IPS-18c (cell line): ENCODE data around the gene CROCC2.

Experiments
- H3K4me3 ChIP-seq: 2 replicates; pipeline ENCODE4 v1.7.0; 2013; ENCODE audit warnings: low read depth, mild to moderate bottlenecking, low read length, moderate library complexity; ENCODE audit not compliant: insufficient read depth
- H3K9me3 ChIP-seq: one replicate; pipeline ENCODE4 v1.6.1; 2013; ENCODE audit warnings: mild to moderate bottlenecking, low read length, moderate library complexity; ENCODE audit not compliant: control insufficient read depth, insufficient read depth

Gene CROCC2

DNA sequence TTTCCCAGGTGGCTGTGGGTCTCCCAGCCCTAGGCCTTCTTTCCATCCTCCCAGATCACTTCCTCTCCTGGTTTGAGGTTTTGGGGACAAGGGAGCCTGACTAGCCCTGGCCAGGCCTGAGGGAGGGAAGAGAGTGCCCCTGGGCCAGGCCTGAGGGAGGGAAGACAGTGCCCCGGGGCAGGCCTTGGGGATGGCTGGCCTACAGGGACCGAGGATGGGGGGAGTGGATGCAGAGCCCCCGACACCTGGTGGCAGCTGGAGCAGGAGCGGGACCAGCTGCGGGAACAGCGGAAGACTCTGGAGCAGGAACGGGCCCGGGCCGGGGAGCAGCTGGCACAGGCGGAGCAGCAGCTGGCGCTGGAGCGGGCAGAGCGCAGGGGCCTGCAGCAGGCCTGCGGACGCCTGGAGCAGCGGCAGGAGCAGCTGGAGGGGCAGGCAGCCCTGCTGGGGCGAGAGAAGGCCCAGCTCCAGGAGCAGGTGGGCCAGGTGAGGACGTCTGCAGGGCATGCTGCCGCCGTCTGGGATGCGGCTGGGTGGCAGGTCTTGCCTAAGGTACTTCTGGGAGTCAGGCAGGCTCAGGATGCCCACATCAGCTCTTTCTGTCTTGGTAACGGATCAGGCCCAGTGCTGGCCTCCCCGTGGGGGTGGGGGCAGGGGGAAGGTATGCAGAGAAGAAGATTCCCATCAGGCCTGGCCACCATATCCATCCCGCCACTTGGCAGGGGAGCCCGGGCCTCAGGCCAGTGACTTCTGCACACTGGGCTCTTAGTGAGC, 29.2 kb downstream of the CROCC2 start:
- H3K4me3 ChIP-seq = no peak overlapping the region
- H3K9me3 ChIP-seq = peaks cover 3% of the 10 kb centered on the region

DNA sequence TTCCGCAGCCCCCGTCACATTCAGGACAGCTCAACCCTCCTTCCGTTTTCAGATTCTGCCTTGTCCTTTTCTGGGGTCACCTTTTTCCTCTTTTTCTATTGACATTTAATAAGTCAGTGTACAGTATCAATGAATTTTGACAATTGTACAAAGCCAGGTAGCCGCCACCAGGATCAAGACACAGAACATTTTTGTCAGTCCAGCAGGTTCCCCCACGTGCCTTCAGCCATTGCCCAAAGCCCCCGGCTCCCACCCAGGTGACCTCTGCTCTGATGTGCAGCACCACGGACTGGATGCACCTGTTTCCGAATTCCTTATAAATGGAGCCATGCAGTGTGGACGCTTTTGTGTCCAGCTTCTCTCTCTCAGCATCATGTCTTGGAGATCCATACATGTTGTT, 30.0 kb downstream of the CROCC2 start:
- Histone ChIP-seq H3K4me3 (no peak overlapping the region), H3K9me3 (peaks cover 3% of the 10 kb centered on the region)

DNA sequence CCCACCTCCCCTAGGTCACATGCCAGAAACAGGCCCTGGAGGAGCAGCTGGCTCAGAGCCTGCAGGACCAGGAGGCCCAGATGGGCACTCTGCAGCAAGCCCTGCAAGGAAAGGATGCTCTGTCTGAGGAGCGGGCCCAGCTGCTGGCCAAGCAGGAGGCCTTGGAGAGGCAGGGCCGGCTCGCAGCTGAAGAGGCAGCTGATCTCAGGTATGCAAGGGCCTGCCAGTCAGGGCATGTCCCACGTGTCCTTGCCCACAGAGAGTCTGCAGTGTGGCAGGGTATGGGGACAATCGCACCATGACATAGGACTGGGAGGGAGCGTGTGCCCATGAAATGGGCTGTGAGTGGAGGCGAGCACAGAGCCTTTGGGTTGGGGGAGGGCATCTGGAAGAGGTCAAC, 39.9 kb downstream of the CROCC2 start:
- Histone ChIP-seq H3K4me3 (no peak overlapping the region), H3K9me3 (no peaks in the 10 kb centered on the region)

DNA sequence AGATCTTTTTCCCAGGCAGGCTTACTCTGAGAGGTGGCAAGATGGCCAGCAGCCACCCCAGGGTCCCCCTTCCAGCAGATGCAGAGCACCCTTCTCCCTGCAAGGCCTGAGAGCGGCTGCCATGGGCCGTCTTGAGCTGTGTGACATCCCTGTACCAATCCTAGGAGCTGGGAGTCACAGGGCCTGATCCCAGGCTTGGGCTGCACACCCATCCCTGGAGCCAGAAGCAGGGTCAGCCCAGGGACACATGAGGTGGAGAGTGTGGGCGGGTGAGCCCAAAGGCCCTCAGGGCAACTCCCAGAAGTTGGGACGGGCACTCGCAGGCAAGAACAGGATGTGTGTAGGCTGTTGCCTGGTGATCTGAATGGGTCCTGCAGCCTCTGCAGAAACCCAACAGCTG, 40.5 kb downstream of the CROCC2 start:
- Histone ChIP-seq H3K9me3 (no peaks in the 10 kb centered on the region), H3K4me3 (no peak overlapping the region)

DNA sequence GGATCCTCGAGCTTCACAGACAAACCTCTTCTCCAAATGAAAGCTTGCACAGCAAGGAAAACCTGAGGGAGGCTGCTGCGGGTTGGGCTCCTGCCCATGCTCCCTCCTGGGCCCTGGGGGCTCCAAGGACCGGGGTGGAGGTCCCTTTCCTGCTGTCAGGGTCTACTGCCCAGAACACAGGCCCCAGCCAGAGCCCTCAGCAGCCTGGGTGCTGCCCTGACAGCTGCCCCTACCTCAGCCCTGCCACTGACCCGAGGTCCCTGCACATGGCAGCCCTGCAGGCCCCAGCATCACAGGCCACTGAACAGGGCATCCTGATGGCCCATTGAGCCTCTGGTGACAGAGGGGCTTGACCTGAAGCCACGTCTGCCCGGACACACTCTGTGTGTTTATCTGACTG, 41.0 kb downstream of the CROCC2 start:
- H3K4me3 ChIP-seq = no peak overlapping the region
- H3K9me3 ChIP-seq = no peaks in the 10 kb centered on the region

DNA sequence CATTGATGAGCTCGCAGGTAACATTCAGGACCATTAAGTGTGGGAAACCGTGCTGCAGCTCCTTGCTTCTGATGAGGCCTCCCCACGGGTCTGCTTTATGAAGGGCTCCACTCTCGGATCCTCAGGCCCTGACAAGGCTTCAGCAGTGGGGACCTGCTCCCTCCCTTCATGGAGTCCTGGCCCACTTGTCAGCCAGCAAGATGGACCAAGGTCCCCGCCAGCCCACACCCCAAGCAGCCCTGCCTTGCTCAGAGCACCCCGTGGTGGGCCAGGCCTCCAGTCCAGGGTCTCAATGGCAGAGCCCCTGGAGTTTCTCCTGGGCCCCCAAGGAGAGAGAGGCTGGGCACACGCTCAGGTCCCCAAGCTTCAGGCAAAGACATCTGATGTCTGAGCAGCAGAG, 41.5 kb downstream of the CROCC2 start:
- H3K9me3 ChIP-seq = no peaks in the 10 kb centered on the region
- H3K4me3 ChIP-seq = no peak overlapping the region

DNA sequence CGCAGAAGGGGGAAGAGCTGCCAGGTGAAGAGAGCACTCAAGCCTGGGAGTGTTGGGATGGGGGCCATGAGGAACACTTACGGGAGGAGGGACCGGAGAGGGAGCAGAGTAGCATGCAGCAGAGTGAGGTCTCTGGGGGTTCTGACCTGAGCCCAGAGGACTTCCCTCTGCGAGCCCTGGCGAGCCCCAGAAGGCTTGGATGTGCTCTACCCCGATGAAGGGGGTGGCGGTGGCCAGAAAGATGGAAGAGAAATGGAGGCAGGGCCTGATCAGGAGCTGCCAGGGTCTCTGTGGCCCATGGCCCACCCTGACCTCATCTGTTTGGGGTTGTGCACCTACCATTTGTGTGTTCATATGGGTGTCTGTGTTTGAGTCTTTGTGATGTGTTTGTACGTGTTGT, 42.0 kb downstream of the CROCC2 start:
- Histone ChIP-seq H3K4me3 (no peak overlapping the region), H3K9me3 (no peaks in the 10 kb centered on the region)

DNA sequence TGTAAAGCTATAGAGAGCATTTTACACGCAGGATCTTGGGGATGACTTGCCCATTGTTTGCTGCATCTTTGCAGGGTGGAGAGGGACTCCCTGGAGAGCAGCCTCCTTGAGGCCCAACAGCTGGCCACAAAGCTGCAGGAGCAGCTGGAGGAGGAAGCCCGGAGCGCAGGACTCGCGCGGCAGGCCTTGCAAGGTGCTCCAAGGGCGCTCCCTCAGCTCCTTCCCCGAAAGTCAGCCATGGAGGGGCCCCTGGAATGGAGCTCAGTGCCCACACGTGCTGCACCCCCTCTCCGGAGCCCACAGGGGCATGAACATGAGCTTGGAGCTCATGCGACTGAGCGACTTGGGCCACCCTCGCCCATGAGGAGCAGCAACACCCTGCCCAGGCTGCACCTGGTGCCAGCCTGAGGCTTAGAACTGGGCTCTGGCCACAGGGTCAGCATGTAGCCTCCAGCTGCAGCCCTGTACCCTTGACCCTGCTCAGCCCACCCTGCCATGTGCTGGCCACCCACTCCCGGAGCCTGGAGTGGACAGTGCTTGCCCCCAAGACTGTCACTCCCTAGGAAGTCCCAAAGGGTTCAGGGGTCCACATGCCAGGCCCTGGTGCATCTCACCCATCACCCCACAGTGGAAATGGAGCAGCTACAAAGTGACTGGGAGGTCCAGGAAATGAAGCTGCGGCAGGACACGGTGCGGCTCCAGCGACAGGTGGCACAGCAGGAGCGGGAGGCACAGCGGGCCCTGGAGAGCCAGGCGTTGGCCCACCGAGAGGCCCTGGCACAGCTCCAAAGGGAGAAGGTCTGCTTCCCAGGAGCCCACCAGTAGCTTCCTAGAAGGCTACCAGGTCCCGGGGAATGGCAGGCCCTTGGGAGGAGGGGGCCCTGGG, 43.0 kb downstream of the CROCC2 start:
- Histone ChIP-seq H3K9me3 (no peaks in the 10 kb centered on the region), H3K4me3 (no peak overlapping the region)

DNA sequence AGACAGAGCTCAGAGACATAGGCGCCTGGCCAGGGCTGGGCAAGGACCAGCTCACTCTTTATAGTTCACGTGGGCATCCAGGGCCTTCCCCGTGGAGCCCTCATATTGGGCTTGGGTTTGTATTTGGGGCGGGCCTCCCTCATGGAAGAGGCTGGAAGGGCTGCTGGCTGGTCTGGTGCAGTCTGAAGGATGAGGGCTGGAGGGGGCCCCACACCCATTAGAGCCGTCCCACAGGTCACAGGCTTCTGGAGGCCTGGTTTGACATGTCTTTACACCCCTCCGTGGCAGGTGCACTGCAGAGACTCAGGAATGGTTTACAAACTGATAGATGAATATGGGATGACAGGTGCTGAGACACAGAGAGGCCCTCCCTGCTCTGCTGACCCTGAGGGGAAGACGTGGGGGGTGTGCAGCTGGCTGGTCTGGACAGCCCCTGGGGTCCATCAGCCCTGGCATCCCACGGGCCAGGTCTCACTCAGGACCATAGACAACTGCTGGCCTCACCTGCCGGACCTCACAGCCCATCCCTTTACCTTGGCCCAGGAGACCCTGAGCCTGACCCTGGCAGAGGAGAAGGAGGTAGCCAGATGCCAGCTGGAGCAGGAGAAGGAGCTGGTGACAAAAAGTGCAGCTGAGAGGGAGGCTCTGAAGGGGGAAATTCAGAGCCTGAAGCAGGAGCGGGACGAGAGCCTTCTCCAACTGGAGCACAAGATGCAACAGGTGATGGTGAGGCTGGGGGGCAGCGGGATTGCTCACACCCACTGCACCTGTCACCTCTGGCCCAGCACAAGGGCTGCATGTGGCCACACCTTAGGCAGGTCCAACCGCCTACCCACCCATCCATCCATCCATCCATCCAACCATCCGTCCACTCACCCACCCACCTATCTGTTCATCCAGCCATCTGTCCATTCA, 43.9 kb downstream of the CROCC2 start:
- no peak overlapping the region for H3K4me3 ChIP-seq
- H3K9me3 ChIP-seq = no peaks in the 10 kb centered on the region

DNA sequence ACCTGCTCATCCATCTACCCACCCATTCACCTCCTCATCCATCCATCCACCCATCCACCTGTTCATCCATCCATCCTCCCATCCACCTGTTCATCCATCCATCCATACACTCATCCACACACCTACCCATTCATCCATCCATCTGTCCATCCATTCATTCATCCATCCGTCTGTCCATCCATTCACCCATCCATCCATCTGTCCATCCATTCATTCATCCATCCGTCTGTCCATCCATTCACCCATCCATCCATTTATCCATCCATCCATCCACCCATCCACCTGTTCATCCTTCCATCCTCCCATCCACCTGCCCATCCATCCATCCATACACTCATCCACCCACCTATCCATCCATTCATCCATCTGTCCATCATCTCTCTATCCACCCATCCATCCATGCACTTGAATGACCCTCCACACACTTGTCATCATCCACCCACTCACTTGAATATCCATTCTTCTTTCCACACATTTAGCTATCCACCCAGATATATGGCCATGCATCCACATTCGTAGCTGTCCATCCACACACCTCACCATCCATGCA, 45.0 kb downstream of the CROCC2 start:
- H3K4me3 ChIP-seq = no peak overlapping the region

DNA sequence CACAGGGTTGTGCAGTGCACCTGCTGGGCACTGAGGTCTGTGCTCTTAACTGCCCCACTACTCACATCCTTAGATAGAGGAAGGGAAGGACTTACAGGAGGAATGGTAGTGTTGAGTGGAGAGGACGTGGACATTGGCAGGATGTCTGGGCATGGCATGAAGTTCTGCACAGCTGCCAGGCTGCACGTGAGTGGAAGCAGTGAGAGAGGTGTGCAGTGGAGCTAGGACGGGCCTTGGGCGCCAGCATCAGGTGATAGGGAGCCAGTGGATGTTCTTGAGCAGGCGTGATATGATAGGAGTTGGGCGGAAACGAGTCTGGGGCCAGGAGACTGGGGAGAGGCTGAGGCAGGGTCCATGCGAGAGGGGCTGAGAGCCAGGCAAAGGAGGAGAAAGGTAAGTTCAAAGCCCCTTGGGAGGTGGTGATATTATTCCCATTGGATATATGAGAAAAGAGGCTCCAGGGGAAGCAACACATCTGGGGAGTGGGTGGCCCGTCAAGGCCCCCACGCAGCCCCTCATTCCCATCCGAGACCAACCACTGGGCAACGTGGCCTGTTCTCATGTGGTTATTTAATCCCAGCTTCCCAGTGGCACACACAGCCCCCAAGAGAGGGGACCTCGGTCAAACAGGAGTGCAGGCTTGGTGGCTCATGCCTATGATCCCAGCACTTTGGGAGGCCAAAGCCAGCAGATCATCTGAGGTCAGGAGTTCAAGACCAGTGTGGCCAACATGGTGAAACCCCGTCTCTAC, 46.5 kb downstream of the CROCC2 start:
- Histone ChIP-seq H3K9me3 (no peaks in the 10 kb centered on the region), H3K4me3 (no peak overlapping the region)

More for the DNA sequence above, 45.0 kb downstream of the CROCC2 start:
- H3K9me3 ChIP-seq = no peaks in the 10 kb centered on the region

DNA sequence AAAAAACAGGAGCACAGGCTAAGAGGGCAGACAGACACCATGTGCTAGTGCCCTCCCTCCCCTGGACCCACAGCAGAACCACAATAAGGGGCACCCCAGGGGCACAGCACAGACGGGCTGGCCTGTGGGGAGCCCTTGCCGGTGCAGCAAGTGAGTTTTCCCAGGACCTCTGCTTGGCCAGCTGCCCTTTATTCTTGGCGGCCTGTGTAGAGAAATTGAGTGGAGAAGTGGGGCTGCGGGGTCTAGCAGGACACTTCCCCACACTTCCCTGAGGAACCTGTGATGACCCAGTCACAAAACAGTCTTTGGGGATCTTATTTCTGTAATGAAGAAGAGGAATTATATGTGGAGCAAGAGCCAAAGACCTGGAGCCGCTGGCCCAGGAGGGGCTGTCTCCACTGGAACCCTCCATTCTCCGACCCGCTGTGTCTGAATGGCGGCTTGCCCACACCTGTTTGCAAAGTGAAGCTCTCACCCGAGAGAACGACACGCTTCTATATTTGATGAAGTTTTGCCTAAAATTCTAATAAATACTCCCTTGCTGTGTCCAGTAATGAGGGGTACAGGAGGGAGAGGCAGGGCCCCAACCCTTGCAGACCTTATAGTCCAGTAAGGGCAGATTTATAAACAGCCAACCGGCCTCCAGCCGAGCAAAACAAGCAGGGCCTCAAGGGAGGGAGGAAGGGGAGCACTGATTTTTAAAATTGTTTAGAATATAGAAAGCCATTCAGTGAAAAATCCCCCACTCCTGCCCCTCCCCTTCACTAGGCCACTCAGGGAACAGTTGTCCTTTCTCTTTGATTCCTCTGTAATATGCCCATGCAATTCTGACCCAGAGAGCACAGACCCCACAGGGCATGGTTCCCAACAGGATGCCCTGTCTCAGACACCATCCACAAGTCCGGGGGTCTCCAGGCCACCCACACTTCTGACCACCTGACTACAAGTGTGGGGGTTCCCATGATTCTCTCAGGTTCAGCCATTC, 47.6 kb downstream of the CROCC2 start:
- Histone ChIP-seq H3K9me3 (no peaks in the 10 kb centered on the region), H3K4me3 (no peak overlapping the region)

DNA sequence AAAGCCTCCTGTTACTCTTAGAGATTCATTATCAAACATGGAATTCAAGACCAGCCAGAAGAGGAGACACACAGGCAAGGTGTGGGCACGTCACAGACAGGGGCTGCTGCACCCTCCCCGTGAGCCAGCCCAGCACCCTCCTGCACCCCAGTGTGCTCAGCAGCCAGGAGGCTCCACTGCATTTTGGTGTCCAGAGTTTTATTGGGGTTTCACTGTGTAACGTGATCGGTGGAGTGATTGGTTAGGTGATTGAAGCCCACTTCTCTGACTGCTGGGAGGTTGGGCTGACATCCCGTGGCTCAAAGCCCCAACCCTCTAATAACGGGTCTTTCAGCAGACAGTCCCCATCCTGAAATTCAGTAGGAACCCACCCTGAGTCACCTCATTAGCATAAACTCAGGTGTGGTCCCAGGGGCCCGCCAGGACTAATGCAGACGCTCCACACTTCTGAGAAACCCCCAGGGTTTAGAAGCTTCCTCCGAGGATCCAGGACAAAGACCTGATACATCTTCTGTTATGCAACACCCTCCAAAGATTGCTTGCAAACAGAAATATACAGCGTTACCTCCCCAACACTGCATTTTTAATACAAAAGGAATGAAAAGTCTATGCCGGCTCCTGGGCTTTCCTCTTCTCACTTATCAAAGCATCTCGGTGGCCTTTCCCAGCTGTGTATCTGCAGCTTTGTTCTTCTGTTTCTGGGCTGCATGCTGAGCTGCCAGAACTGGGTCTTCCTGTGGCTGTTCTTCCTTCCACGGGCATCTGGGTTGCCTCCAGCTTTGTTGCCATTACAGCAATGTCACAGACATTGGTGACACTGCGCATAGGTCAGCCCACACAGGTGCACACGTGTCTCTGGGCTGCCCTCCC, 48.5 kb downstream of the CROCC2 start:
- Histone ChIP-seq H3K4me3 (no peak overlapping the region), H3K9me3 (no peaks in the 10 kb centered on the region)

DNA sequence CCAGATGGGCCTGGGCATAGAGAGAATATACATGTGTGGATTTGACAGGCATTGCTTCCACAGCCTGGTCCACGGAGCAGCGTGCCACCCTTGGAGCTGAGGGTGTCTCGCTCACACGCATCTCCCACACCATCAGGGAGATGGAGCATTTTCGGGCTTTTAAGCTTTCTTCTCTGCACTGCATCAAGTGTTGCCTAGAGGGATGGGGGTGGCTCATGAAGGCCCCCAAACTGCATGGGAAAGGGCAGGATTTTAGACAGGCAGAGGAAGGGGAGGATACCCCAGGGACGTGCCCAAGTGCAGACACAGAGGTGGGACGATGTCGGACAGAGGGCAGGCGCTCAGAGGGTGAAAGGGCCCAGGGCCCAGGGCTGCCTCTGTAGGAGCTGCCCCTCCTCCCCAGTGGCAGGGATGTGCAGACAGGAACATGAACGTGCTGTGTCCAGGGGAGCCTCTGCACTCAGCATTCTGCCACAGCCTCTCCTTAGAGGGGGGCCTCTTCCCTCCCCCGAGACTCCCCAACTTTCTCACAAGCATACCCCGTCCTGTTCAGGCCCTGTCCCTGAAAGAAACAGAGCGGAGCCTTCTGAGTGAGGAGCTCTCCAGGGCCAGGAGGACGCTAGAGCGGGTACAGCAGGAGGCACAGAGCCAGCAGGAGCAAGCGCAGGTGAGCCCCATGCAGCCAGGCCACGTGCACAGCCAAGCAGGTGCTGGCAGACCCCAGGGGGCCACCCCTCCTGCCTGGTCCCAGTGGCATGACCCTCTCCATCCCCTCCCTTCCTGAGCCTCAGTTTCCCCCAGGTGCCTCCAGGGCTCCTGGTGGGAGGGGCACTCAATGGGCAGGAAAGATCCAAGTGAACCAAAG, 49.4 kb downstream of the CROCC2 start:
- Histone ChIP-seq H3K9me3 (no peaks in the 10 kb centered on the region), H3K4me3 (no peak overlapping the region)
